HL-60 (cell line): ENCODE data around the gene KDF1.

Experiments used
- DNase-seq, 2 experiments: peaks; one replicate each; pipeline ENCODE4 v3.0.0-alpha.2; 2010 to 2020; ENCODE audit warnings: low read depth in 1 of 2, low spot score in 1 of 2
- H3K27ac ChIP-seq: fragments of 250-450 bp; sonication (Bioruptor Pico); replicated peaks from 2 replicates; pipeline ENCODE4 v1.5.1; 2020; ENCODE audit warnings: mild to moderate bottlenecking, moderate library complexity
- H3K27me3 ChIP-seq: fragments of 250-450 bp; sonication (Bioruptor Pico); 2 replicates; pipeline ENCODE4 v1.5.1; 2021; ENCODE audit warnings: mild to moderate bottlenecking, moderate library complexity; ENCODE audit not compliant: insufficient read depth, poor library complexity, severe bottlenecking
- H3K4me3 ChIP-seq: replicated peaks from 2 replicates; pipeline ENCODE4 v1.5.1; 2011; ENCODE audit warnings: mild to moderate bottlenecking, control low read depth, low read length; ENCODE audit not compliant: insufficient read depth
- CTCF ChIP-seq: IDR thresholded peaks from one replicate; pipeline ENCODE4 v1.5.1; 2011; ENCODE audit warnings: low read length, control low read depth, inconsistent platforms; ENCODE audit not compliant: insufficient read depth
- GABPA ChIP-seq: IDR thresholded peaks from 2 replicates; pipeline ENCODE4 v1.6.1; 2012; ENCODE audit warnings: low read depth
- POLR2AphosphoS5 ChIP-seq: IDR thresholded peaks from 2 replicates; pipeline ENCODE4 v1.6.1; 2012; ENCODE audit warnings: low read depth
- REST ChIP-seq: IDR thresholded peaks from 2 replicates; pipeline ENCODE4 v1.6.1; 2012; ENCODE audit warnings: low read depth; ENCODE audit not compliant: insufficient replicate concordance
- SPI1 ChIP-seq: IDR thresholded peaks from 2 replicates; pipeline ENCODE4 v1.6.1; 2012; ENCODE audit warnings: low read depth, mild to moderate bottlenecking, borderline replicate concordance

KDF1 gene

DNA sequence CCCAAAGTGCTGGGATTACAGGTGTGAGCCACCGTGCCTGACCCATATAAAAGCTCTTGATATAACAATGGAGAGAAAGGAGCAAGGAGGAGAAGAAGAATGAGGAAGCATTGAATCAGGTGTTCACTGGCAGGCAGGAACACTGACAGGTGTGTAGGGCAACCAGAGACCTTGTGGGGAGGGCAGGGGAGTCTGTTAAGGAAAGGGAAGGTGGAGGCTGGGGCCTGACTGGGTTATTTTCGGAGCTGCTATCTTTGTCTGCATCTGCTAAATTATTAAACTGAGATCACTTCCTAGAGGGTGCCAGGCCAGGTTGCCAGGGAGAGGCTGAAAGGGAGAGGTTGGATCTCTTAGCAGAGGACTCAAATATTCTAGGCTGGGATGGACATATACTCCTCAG lies 26.4 kb upstream of the KDF1 start:
- peaks cover 15% of the 10 kb centered on the region for H3K27me3 ChIP-seq
- DNase-seq = no peak
- H3K27ac ChIP-seq = no peak overlapping the region
- no peak overlapping the region for H3K4me3 ChIP-seq
- no peak for TF ChIP-seq GABPA
- TF ChIP-seq REST = no peak
- TF ChIP-seq POLR2AphosphoS5 = no peak
- TF ChIP-seq SPI1 = no peak

DNA sequence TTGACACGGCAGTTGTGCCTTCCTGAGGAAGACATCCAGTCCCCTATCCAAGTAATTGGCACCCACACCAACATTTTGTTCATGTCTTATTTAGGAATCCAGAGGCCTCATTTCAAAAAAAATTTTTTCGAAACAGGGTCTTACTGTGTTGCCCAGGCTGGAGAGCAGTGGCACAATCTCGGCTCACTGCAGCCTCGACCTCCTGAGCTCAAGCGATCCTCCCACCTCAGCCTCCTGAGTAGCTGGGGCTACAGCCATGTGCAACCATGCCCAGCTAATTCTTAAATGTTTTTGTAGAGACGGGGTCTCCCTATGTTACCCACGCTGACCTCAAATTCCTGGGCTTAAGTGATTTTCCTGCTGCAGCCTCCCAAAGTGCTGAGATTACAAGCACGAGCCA lies 24.0 kb upstream of the KDF1 start:
- Histone ChIP-seq H3K4me3 (no peak overlapping the region), H3K27ac (no peak overlapping the region), H3K27me3 (peaks cover 8% of the 10 kb centered on the region)
- TF ChIP-seq GABPA (no peak), REST (no peak), POLR2AphosphoS5 (no peak), CTCF (no peak), SPI1 (no peak)
- no peak for DNase-seq

DNA sequence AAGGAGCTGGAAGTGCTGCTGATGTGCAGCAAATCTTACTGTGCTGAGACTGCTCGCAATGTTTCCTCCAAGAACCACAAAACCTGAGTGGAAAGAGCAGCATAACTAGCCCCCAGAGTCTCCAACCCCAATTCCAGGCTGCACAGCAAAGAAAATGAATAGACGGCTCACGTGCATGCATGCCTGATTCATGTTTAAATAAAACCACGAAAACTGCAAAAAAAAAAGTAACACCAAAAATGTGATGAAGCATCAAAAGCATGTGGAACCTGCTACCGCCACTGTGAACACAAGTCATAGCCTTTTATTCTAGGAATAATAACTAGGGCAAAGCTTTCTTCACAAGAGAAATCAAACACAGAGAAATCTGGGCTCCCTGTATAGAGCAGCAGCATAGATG lies 23.6 kb upstream of the KDF1 start:
- Histone ChIP-seq H3K4me3 (no peak overlapping the region), H3K27me3 (peaks cover 8% of the 10 kb centered on the region), H3K27ac (no peak overlapping the region)
- no peak for TF ChIP-seq GABPA
- TF ChIP-seq POLR2AphosphoS5 = no peak
- no peak for TF ChIP-seq CTCF
- no peak for DNase-seq

DNA sequence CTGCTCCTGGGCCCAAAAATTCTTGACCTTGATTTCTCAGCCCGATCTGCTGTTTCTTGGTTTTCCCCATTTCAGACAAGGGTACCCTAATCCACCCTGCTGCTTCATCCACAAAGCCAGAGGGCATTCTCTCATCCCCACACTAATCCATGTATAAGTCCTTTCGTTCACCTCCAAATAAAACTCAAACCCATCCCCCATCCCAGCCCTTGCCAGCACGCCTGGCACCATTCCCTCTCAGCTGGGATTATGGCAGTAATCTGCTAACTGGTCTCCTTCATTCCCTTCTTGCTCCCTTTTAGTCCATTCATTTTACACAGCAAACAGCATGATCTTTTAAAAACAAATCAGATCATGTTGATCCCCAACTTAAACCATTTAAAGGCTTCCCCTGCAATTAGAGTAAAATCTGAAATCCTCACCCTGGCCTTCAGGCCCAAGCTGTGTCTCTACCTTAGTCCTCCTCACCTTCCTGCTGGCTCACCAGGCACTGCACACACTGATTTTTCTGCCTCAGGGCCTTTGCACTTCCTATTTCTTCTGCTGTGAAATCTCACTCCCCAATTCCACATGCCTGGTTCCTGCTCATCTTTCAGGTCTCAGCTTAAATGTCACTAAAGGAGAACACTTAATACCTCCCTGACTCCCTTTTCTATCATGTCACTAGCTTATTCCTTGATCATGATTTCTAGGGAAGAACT lies 21.0 kb upstream of the KDF1 start:
- Histone ChIP-seq H3K27me3 (peaks cover 6% of the 10 kb centered on the region), H3K4me3 (no peak overlapping the region), H3K27ac (no peak overlapping the region)
- TF ChIP-seq SPI1 (no peak), CTCF (no peak), REST (no peak), POLR2AphosphoS5 (no peak), GABPA (no peak)
- no peak for DNase-seq
